Aorta (tissue), 5 donors: ENCODE data around the gene GPN1. TPM values are rescaled to one million over a fixed set of nuclear protein-coding genes. Genes with fewer than 3 reads are reported as not detected.
"Not testable (repeated sequence)": the region's sequence is repeated elsewhere in the genome, so short reads cannot be mapped to it uniquely, and the experiment has no call there.

Source experiments
- ATAC-seq: fragments of 200-7000 bp; cut with Tn5 transposase; one replicate; pipeline ENCODE4 v1.9.1; 2022; ENCODE audit warnings: moderate library complexity; ENCODE audit not compliant: low FRiP score
- DNase-seq, 2 donors: peaks; one replicate each; pipeline ENCODE4 v3.0.0-alpha.2; 2020
- H3K27ac ChIP-seq, 2 donors: one replicate each; pipeline ENCODE4 v1.5.1; 2013; ENCODE audit warnings: low read length in 2 of 2, mild to moderate bottlenecking in 2 of 2, moderate library complexity in 2 of 2, control low read depth in 1 of 2, inconsistent platforms in 1 of 2, low read depth in 1 of 2
- H3K27me3 ChIP-seq, 2 donors: one replicate each; pipeline ENCODE4 v1.6.1; 2013; ENCODE audit warnings: control low read depth in 1 of 2, low read length in 1 of 2, mild to moderate bottlenecking in 1 of 2, moderate library complexity in 1 of 2; ENCODE audit not compliant: insufficient read depth in 2 of 2, control insufficient read depth in 1 of 2
- H3K36me3 ChIP-seq, 2 donors: one replicate each; pipeline ENCODE4 v1.6.1; 2013; ENCODE audit warnings: control low read depth in 1 of 2, low read length in 1 of 2, mild to moderate bottlenecking in 1 of 2; ENCODE audit not compliant: insufficient read depth in 2 of 2, control insufficient read depth in 1 of 2
- H3K4me1 ChIP-seq, 2 donors: one replicate each; pipeline ENCODE4 v1.6.1; 2013; ENCODE audit warnings: low read length in 2 of 2, control low read depth in 1 of 2, mild to moderate bottlenecking in 1 of 2, moderate library complexity in 1 of 2; ENCODE audit not compliant: insufficient read depth in 2 of 2, control insufficient read depth in 1 of 2
- H3K4me3 ChIP-seq, 2 donors: one replicate each; pipeline ENCODE4 v1.5.1; 2013; ENCODE audit warnings: low read length in 2 of 2, control low read depth in 1 of 2, mild to moderate bottlenecking in 1 of 2
- H3K9me3 ChIP-seq: one replicate; pipeline ENCODE4 v1.6.1; 2013; ENCODE audit warnings: mild to moderate bottlenecking, low read length; ENCODE audit not compliant: control insufficient read depth
- WGBS, 2 donors: extraction: QIAGEN DNeasy Blood & Tissue Kit; methylation state at CpG; one replicate each; pipeline ENCODE4 v1.1.7; 2013; 5-methylcytosine and 5-hydroxymethylcytosine counted together
- intact Hi-C, 2 donors: fragments of 100-400 bp; cut with DNase I; formaldehyde crosslinking; loops; one replicate each; pipeline versions ENCODE4 v1.14.2 to v1.15.0; 2022
- polyA plus RNA-seq, 2 donors: library from polyadenylated mRNA; stranded (reverse); fragments of 200-250 nt; gene quantifications; one replicate each; pipeline ENCODE4 v1.2.3, GENCODE V29; 2013
- total RNA-seq, 2 donors: library from RNA; stranded (reverse); fragmentation: NEBNext Ultra II Directional; extraction: Animal tissue kit (Norgen Biotek cat#: 25700); gene quantifications; one replicate each; pipeline ENCODE4 v1.2.1, GENCODE V29; 2021
- donor health status: healthy with polysubstance abuse.
- donor health status: Bipolar disorder and iron deficiency.
- donor health status: DM: no; HTN: no; CAD: no.
- donor health status: DM: no; HTN: no; CAD: no.
- donor health status: DM: yes; HTN: yes; CAD: no.

The GPN1 gene
- total and polyA plus RNA-seq, 4 donors, result 16.4 to 24.8 (median 21.2) TPM

GRCh38 chr2:27671235-27671634, 42.4 kb downstream of the GPN1 start:
- Histone ChIP-seq H3K4me1 (no peaks in the 10 kb centered on the region), H3K27ac (no peak overlapping the region), H3K36me3 (peaks cover 0 to 5% of the 10 kb centered on the region in 2 donors), H3K27me3 (no peaks in the 10 kb centered on the region), H3K4me3 (no peak overlapping the region), H3K9me3 (no peaks in the 10 kb centered on the region)
- intact Hi-C loops, result no loop called here
- no peak for DNase-seq
- WGBS, 2 donors, result 90 to 91% methylated on average over 4 of the region's 4 CpGs
- ATAC-seq, result no peak

GRCh38 chr2:27672723-27673486, 44.1 kb downstream of the GPN1 start:
- Histone ChIP-seq H3K36me3 (peaks cover 0 to 5% of the 10 kb centered on the region in 2 donors), H3K4me1 (no peaks in the 10 kb centered on the region), H3K9me3 (no peaks in the 10 kb centered on the region), H3K27ac (no peak overlapping the region), H3K27me3 (no peaks in the 10 kb centered on the region), H3K4me3 (no peak overlapping the region)
- intact Hi-C loops, result no loop called here
- no peak for DNase-seq
- ATAC-seq, result no peak
- WGBS, 2 donors, result 65 to 69% methylated on average over 5 of the region's 5 CpGs

GRCh38 chr2:27680571-27680970, 51.7 kb downstream of the GPN1 start:
- peak overlapping the region in 1 of 2 donors; percentile 28 for H3K27ac ChIP-seq
- H3K4me3 ChIP-seq, result no peak overlapping the region
- DNase-seq (no peak), ATAC-seq (no peak)
- intact Hi-C loops, result no loop called here
- no peaks in the 10 kb centered on the region for H3K9me3 ChIP-seq
- 85 to 87% methylated on average over 2 of the region's 2 CpGs for WGBS, 2 donors
- H3K4me1 ChIP-seq, result peaks cover 3 to 4% of the 10 kb centered on the region in 2 donors
- no peaks in the 10 kb centered on the region for H3K27me3 ChIP-seq
- H3K36me3 ChIP-seq, result peaks cover 0 to 4% of the 10 kb centered on the region in 2 donors

GRCh38 chr2:27681841-27682240, 53.0 kb downstream of the GPN1 start:
- ATAC-seq (no peak), DNase-seq (no peak)
- Histone ChIP-seq H3K4me1 (peaks cover 3 to 4% of the 10 kb centered on the region in 2 donors), H3K9me3 (no peaks in the 10 kb centered on the region), H3K27me3 (no peaks in the 10 kb centered on the region), H3K4me3 (no peak overlapping the region), H3K36me3 (peaks cover 0 to 4% of the 10 kb centered on the region in 2 donors), H3K27ac (peak overlapping the region; percentile 28 to 95)
- WGBS, 2 donors, result 89 to 96% methylated on average over 1 of the region's 1 CpG
- intact Hi-C loops, result no loop called here

- H3K9me3 ChIP-seq, DNase-seq, H3K36me3 ChIP-seq, H3K4me3 ChIP-seq, H3K27me3 ChIP-seq, intact Hi-C loops, H3K4me1 ChIP-seq: not testable (repeated sequence)
- ATAC-seq, result peak; percentile 72
- 29 to 30% methylated on average over 7 of the region's 7 CpGs for WGBS, 2 donors
- H3K27ac ChIP-seq, result peak overlapping the region; percentile 76 to 90
These were observed 53.5 kb downstream of the GPN1 start for GRCh38 chr2:27682334-27682771.

GRCh38 chr2:27683390-27684071, 54.7 kb downstream of the GPN1 start:
- H3K36me3 ChIP-seq, result peaks cover 3 to 4% of the 10 kb centered on the region in 2 donors
- ATAC-seq (peak; percentile 70), DNase-seq (peak; percentile 63 to 84)
- H3K27ac ChIP-seq, result peak overlapping the region in 1 of 2 donors; percentile 76
- peaks cover 3 to 4% of the 10 kb centered on the region in 2 donors for H3K4me1 ChIP-seq
- no peaks in the 10 kb centered on the region for H3K9me3 ChIP-seq
- intact Hi-C loops, result no loop called here
- no peak overlapping the region for H3K4me3 ChIP-seq
- 53 to 54% methylated on average over 9 of the region's 9 CpGs for WGBS, 2 donors
- H3K27me3 ChIP-seq, result no peaks in the 10 kb centered on the region

- H3K27ac ChIP-seq, H3K36me3 ChIP-seq, DNase-seq, H3K9me3 ChIP-seq, ATAC-seq, H3K27me3 ChIP-seq, H3K4me3 ChIP-seq, intact Hi-C loops, H3K4me1 ChIP-seq: not testable (repeated sequence)
- 88% methylated on average over 1 of the region's 1 CpG for WGBS, 2 donors
These were observed 56.2 kb downstream of the GPN1 start for GRCh38 chr2:27685006-27685405.

GRCh38 chr2:27685577-27685976, 56.7 kb downstream of the GPN1 start:
- no peaks in the 10 kb centered on the region for H3K27me3 ChIP-seq
- no peak for ATAC-seq
- H3K9me3 ChIP-seq, result no peaks in the 10 kb centered on the region
- peaks cover 4 to 8% of the 10 kb centered on the region in 2 donors for H3K36me3 ChIP-seq
- no peak for DNase-seq
- peaks cover 3 to 4% of the 10 kb centered on the region in 2 donors for H3K4me1 ChIP-seq
- 94 to 96% methylated on average over 3 of the region's 3 CpGs for WGBS, 2 donors
- no peak overlapping the region for H3K27ac ChIP-seq
- intact Hi-C loops, result no loop called here
- no peak overlapping the region for H3K4me3 ChIP-seq
